ENCODE measurements around the gene CNPY4.

Gene CNPY4

DNA sequence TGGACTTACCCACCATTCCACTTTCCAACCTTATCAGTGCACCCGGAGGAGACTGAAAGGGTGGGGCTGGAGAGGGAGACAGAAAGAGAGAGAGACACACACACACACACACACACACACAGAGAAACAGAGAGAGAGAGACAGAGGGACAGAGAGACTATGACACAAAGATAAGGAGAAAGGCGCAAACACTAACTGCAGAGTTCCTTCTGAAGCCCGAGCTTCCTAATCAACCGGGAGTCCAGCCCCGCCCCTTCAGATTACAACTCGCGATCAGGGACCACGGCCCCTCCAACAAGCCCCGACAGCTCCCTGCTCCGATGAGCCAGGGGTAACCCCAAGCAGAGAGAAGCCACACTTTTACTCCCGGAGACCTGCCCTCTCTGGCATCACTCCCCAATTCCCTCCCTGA, 48.5 kb downstream of the CNPY4 start:
- peak in 1 of 2 experiments; percentile 14 for DNase-seq

DNA sequence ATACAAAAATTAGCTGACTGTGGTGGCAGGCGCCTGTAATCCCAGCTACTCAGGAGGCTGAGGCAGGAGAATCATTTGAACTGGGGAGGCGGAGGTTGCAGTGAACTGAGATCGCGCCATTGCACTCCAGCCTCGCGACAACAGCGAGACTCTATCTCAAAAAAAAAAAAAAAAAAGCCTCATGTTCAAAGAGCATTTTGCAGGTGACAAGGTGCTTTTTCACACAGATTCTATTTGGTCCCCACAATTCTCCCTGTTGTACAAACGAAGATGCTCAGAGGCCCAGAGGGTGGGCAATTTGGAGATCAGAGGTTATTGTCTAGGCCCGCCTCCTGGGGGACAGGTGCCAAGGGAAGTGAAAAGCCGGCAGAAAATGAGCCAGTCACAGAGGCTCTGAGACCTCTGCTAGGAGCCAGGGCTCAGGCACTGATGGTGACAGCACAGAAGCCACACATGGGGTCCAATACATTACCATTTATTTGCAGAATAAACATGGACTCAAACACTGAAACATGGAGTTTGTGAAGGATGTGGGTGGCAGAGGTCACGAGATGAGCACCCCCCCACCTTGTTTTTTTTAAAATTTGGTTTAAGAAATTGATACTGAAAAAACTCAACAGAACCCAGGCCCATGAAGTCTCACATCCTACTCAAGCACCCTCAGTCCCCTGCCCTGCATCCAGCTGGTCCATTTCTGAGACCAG, 49.9 kb downstream of the CNPY4 start:
- no peak for DNase-seq

DNA sequence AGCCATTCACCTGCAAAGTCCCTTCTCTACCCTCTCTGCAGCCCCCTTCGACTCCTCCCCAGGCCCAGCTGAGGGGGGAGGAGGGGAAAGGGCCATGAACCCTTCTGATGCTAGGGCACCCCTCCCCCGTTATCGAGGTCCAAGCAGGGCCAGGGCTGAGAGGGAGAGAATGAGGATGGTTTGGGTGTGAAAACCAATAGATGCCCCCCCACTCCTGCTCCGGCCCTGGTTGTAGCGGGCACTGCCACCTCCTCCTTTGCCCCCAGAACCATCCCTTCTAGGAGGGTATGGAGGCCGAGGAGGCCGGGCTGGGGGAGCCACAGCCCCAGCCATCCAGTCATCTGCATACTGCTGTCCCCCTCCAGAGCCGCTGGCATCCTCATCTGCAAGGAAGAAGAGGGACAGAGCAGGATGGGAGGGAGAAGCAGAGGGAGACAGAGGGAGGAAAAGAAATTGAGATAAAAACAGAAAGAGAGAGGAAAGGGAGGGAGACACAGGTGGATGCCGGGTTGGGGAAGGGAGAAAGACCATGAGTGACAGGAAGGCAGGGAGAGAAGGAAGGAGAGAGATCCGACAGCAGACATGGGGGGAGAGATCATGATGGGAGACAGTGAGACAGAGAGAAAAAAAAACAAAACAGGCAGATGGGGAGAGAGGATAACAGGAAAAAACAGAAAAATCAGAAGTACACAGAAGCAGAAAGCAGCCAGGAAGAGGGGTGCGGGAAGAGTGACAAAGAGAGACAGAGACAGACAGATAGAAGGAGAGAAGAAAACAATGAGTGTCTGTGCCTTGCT, 50.9 kb downstream of the CNPY4 start:
- DNase-seq: no peak

DNA sequence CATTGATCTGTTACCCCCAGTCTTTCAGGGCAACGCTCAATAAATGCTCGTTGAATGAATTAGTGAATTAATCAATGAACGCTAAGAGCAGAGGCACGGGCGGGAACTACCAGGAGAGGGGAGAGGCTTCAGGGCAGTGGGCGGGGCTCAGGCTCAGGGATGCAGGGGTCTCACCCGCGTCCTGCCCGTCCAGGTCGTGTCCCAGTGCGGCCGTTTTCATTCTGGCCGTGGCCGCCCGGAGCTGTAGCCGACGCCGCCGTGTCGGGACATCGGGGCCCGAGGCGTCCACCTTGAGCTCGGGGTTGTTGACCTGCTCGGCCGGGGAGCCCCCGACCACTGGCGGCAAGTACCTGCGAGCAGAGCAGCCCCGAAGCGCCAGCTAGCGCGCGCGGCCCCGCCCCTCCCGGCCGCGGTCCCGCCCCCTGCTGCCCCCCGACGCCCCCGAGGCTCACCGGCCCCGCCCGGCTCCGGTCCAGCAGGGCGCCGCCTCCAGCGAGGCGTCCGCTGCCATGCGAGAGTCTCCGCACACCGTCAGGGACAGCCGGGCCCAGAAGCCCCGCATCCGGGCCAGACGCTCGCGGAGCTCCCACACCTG, 51.8 kb downstream of the CNPY4 start:
- DNase-seq: no peak

DNA sequence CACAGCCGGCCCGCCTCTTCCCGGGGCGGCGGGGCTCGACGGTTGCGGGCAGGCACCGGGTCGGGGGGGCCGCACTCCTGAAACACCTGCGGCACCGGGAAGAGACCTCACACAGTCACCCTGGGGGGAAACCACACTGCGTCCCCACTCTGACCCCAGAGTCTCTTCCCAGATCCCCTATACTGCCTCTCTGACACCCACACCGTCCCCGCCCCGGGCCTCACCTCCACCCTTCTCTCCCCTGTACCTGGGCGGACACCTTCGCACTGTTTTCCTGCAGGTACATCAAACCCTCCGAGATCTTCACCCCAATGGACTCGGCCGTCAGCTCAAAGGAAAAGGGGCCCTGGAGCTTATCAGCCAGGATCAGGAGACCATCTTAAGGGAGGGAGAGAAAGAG, 52.4 kb downstream of the CNPY4 start:
- DNase-seq: no peak

DNA sequence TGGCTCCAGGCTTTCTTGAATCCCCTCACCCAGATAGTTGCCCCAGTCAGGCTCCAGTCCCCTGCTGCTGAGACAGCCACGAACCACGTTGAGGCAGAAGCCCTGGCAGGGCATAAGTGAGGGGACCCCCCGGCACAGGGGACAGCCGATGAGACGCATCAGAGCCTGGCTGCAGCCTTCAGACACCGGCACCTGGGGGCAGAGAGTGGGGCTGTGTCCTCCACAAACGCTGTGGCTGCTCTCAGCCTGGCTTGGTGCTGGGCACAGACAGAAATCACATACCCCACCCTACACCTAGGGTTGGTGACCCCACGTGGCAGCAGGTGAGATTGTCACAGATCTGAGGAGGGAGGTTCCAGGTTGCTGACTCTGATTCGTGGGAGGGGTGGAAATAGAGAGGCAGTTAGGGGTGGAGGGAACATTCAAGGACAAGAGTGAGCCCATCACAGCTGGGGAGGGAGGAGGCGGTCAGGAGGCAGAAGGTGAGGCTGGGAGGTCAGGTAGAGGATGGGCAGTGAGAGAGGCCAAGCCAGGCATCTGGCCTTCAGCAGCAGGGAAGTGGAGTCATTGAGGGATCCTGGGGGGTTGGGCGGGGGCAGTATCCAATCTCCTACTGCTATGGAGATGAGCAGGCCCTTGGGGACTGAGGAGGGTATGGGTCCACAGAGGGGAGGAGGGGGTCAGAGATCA, 54.5 kb downstream of the CNPY4 start:
- DNase-seq: no peak

DNA sequence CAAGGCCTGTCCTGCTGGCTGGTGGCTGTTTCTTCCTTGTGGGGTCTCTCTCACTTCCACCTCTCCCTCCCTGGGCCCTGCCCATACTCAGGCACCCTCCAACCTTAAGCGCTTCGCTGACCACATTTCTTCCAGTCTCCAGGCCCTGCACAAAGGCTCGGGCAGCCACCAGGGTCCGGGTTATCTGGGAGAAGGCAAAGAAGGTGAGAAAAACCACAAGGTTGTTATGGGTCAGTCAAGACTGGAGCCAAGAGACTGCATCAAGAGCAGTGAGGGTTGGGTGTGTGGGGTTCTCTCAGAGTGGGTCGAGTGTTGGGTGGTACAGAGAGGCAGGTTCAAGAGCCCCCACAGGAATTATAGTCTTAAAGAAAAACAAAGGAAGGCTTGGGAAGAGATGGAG, 55.1 kb downstream of the CNPY4 start:
- no peak for DNase-seq
